Measurements from ENCODE around the gene PPP6R2. TPM values are rescaled to one million over a fixed set of nuclear protein-coding genes. Genes with fewer than 3 reads are reported as not detected.

PPP6R2 gene
- total and polyA plus RNA-seq, 9 of the 15 experiments (the other 6 are each of a cell fraction or from before 2014, with no cell fraction given), result 0.32 to 39.8 (median 21.4) TPM

DNA sequence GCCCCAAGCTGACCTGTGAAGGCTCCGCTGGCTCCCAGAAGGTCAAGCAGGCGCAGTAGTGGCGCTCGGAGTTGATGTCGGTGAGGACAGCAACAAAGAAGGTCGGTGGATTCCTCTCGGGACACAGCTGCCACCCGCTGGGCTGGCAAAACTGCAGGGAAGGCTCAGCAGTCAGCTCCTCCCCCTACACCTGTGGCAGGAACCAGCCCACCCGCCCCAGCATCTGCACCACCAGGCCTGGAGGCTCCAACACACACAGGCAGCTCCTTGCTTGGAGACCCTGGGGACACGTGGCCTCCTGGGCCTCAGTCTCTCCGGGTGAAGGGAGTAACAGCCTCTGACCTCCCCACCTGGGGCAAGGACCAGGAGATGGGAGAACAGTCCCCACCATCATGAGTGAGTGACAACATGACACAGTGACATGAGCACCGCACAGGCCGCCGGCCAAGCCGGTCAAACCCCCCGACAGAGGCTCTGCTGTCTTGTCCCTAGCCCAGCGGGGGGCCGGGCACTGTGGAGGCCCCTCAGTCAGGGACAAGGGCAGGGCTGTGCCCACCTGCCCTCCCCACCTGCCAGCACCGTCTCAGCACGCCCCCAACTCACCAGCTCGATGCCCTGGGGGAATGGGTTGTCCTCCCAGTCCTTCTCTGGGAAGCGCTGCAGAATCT is 124.8 kb downstream of the PPP6R2 start:
- CTCF ChIA-PET (ENCODE audit: low intra/inter-chr PET ratio), result no interaction called here
- Histone ChIP-seq H3K27ac (ENCODE audit: extremely low read depth, low read depth, low read length) (no peak overlapping the region), H3K9me3 (replicated peaks; ENCODE audit: control insufficient read depth, insufficient read depth, low read depth, low read length) (no peaks in the 10 kb centered on the region), H2AFZ (ENCODE audit: low read depth, low read length) (no peak overlapping the region), H3K9me1 (ENCODE audit: control insufficient read depth, insufficient read depth, low read length) (peaks cover 8% of the 10 kb centered on the region), H3K9ac (ENCODE audit: insufficient read depth in 1 of 2, low read depth in 2 of 2, low read length in 2 of 2) (no peak overlapping the region), H3K27me3 (ENCODE audit: control insufficient read depth in 2 of 2, insufficient read depth in 2 of 2, low read length in 2 of 2) (no peaks in the 10 kb centered on the region), H4K20me1 (replicated peaks; ENCODE audit: control insufficient read depth, insufficient read depth, low read length) (peaks cover 25% of the 10 kb centered on the region), H3K4me1 (replicated peaks in 1 of 2; ENCODE audit: control insufficient read depth in 2 of 2, insufficient read depth in 2 of 2, low read length in 2 of 2) (peaks cover 16 to 27% of the 10 kb centered on the region in 2 experiments), H3K4me2 (ENCODE audit: insufficient read depth, low read length) (no peak overlapping the region), H3K79me2 (ENCODE audit: control insufficient read depth, insufficient read depth, low read length) (peaks cover 43% of the 10 kb centered on the region), H3K4me3 (no peak overlapping the region), H3K36me3 (ENCODE audit: control insufficient read depth, insufficient read depth, low read length) (peaks cover 33% of the 10 kb centered on the region; the same call in 1 of the 3 replicates)
- in situ Hi-C loops (cut with MboI), result no loop called here
- no peak for TF ChIP-seq ZNF217 (CRISPR knock-in tag; IDR thresholded peaks at IDR 0.05)
- TF ChIP-seq, protein P1, sequence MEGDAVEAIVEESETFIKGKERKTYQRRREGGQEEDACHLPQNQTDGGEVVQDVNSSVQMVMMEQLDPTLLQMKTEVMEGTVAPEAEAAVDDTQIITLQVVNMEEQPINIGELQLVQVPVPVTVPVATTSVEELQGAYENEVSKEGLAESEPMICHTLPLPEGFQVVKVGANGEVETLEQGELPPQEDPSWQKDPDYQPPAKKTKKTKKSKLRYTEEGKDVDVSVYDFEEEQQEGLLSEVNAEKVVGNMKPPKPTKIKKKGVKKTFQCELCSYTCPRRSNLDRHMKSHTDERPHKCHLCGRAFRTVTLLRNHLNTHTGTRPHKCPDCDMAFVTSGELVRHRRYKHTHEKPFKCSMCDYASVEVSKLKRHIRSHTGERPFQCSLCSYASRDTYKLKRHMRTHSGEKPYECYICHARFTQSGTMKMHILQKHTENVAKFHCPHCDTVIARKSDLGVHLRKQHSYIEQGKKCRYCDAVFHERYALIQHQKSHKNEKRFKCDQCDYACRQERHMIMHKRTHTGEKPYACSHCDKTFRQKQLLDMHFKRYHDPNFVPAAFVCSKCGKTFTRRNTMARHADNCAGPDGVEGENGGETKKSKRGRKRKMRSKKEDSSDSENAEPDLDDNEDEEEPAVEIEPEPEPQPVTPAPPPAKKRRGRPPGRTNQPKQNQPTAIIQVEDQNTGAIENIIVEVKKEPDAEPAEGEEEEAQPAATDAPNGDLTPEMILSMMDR (IDR thresholded peaks at IDR 0.05 in 2 of 3, conservative IDR thresholded peaks at IDR 0.05 in 1 of 3; ENCODE audit: insufficient read depth in 2 of 3, low read depth in 1 of 3, low read length in 3 of 3), result no peak
- TF ChIP-seq, protein P2, sequence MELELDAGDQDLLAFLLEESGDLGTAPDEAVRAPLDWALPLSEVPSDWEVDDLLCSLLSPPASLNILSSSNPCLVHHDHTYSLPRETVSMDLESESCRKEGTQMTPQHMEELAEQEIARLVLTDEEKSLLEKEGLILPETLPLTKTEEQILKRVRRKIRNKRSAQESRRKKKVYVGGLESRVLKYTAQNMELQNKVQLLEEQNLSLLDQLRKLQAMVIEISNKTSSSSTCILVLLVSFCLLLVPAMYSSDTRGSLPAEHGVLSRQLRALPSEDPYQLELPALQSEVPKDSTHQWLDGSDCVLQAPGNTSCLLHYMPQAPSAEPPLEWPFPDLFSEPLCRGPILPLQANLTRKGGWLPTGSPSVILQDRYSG (tag; conservative IDR thresholded peaks at IDR 0.05; ENCODE audit: low read depth), result no peak
- no peak for DNase-seq (ENCODE audit: extremely low read depth in 1 of 4, low spot score in 3 of 4)
- intact Hi-C loops (cut with micrococcal nuclease), result no loop called here
- POLR2A ChIA-PET, result interaction anchor here (0.9 to 1.0 kb wide), 2 partner anchors 16 to 18 kb away, joined by 3 read pairs; no protein-coding TSS in a partner anchor
- no peak for FAIRE-seq
- no peak for ATAC-seq
- BruUV-seq (replicated peaks), result no TSS peak
- WGBS (ENCODE audit: insufficient coverage, low coverage, missing lambda C conversion rate), result 90% methylated on average over 7 of the region's 22 CpGs
